GM12873 (cell line): ENCODE measurements around the gene CD79B.

Experiments
- CTCF ChIP-seq: IDR thresholded peaks from 2 replicates; pipeline ENCODE4 v1.5.1; 2012; ENCODE audit warnings: low read depth, mild to moderate bottlenecking, moderate library complexity, low read length, control low read depth; ENCODE audit not compliant: insufficient read depth; ENCODE audit errors: missing control alignments

Gene CD79B

DNA sequence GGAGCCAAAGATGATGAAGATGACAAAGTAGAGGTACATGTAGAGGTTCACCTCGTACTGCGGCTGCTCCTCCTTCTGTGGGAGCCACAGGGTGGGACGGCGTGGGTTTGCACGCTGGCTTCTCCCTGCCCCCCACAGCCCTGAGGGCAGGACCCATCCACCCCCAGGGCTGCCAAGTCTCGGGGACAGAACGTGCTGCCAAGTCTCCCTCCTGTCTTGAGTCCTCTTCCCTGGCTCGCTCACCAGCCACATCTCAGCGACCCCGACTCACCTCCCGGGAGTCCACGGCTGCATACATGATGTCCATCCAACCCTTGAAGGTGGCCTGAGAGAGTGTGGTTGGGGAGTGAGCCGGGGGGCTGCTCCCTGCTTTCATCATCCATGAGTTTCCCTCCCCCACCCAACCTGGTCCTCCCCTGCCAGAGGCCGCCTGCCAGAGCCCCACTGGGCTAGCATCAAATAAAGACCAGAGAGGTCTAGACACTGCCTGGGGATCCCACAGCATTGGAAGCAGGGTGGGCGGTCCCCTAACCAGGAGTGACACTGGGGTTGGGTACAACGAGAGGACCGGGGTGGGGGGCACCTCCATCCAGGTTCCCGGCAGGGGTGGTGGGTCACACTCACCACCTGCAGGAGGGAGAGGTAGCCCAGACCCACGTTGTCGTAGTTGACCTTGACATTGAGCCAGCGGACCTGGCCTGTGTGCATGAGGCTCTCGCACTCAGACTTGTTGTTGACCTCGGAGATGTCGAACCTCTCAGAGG is 12.8 kb upstream of the CD79B start:
- TF ChIP-seq CTCF: no peak

GRCh38 chr17:63943745-63944144 is 11.6 kb upstream of the CD79B start:
- TF ChIP-seq CTCF: peak; percentile 43

DNA sequence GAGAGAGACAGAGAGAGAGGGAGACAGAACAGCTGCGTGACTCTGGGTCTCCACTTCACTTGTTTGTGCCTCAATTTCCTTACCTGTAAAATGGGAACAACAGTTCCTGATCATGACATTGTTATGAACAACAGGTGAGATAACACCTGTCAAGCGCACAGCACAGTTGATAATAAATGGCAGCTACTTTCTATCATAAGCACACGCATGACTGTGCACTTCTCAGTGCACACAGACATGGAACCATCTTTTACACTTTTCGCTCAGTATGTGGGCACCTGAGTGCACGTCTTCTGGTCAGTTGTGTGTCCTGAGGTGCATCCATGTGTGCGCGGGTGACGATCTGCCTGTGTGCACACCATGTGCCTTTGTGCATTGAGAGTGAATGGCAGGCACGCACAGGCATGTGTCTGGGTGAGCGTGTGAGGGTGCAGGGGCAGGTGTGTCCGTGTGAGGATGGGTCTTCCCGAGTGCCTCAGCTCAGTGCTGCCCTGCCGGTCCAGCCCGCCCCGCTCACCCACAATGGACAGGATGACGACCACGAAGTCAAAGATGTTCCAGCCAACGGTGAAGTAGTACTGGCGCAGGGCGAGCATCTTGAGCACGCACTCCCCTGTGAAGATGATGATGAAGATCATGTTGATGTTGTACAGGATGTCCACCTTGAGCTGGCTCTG is 10.3 kb upstream of the CD79B start:
- no peak for TF ChIP-seq CTCF

DNA sequence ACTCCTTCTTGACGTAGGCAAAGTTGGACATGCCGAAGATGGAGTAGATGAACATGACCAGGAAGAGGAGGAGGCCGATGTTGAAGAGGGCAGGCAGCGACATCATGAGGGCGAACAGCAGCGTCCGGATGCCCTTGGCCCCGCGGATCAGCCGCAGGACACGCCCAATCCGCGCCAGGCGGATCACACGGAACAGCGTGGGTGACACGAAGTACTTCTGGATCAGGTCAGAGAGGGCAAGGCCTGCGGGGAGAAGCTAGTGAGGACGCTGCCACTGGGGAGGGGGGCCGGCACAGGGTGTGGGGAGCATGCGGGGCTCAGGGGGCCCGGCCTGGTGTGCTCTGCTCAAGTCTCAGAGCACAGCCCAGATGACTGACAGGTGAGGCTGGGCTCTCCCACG is 9.6 kb upstream of the CD79B start:
- no peak for TF ChIP-seq CTCF

DNA sequence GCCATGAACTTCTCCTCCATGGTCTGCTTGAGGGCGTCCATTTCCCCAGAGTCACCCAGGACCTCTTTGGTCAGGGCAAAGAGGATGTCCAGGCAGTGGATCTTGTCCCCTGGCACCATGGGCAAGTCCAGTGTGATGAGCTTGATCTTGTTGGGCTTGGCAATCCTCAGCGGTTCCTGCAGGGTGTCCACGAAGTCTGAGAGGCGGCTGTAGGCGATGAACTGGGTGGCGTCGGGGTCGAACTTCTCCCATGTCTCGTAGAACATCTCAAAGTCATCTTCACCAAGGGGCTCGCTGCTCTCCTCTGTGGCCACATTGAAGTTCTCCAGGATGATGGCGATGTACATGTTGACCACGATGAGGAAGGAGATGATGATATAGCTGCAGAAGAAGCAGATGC is 9.0 kb upstream of the CD79B start:
- TF ChIP-seq CTCF: no peak

- TF ChIP-seq CTCF: no peak
Observed at GRCh38 chr17:63940584-63940983, 8.5 kb upstream of the CD79B start.

DNA sequence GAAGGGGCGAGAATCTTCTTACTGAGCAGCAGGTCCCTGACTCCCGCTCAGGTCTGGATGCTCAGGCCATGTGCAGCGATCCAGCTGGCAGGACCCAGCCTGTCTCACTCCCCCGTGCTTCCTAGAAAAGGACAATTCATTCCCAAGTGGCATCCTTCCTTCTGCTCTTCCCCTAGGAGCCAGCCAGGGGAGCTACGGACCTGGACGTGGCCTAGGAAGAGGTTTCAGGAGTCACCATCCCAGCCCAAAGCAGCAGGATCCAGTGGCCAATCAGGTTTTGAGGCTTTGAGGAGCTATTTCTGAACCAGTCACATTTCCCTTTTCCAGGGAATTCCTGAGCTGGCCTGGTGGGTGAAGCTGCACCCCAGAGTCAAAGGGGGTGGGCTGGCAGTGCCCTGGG is 7.8 kb upstream of the CD79B start:
- TF ChIP-seq CTCF: no peak
